Liver (tissue), 9 donors: ENCODE measurements around the gene FBXO21. TPM values are rescaled to one million over a fixed set of nuclear protein-coding genes. Genes with fewer than 3 reads are reported as not detected.

ENCODE experiments used
- DNase-seq: peaks from one replicate; pipeline ENCODE4 v3.0.0-alpha.2; 2017; ENCODE audit warnings: low spot score
- H3K27ac ChIP-seq, 2 donors: one replicate each; pipeline ENCODE4 v1.7.0; 2013; ENCODE audit warnings: inconsistent platforms in 2 of 2, low read length in 2 of 2, control low read depth in 1 of 2, low read depth in 1 of 2, mild to moderate bottlenecking in 1 of 2
- H3K27me3 ChIP-seq, 4 donors: one replicate each; pipeline versions ENCODE4 v1.6.1 to v1.7.0; 2013; ENCODE audit warnings: low read length in 3 of 4, inconsistent platforms in 1 of 4, mild to moderate bottlenecking in 1 of 4, moderate library complexity in 1 of 4; ENCODE audit not compliant: control insufficient read depth in 4 of 4, insufficient read depth in 4 of 4
- H3K36me3 ChIP-seq, 4 donors: one replicate each; pipeline versions ENCODE4 v1.6.1 to v1.7.0; 2013; ENCODE audit warnings: low read length in 3 of 4, mild to moderate bottlenecking in 3 of 4, low read depth in 1 of 4, moderate library complexity in 1 of 4; ENCODE audit not compliant: control insufficient read depth in 4 of 4, insufficient read depth in 3 of 4
- H3K4me1 ChIP-seq, 4 donors: one replicate each; pipeline versions ENCODE4 v1.6.1 to v1.7.0; 2013; ENCODE audit warnings: low read length in 3 of 4, mild to moderate bottlenecking in 3 of 4, moderate library complexity in 1 of 4; ENCODE audit not compliant: control insufficient read depth in 4 of 4, insufficient read depth in 4 of 4
- H3K4me3 ChIP-seq, 3 donors: one replicate each; pipeline versions ENCODE4 v1.6.1 to v1.7.0; 2013; ENCODE audit warnings: low read length in 3 of 3, control low read depth in 1 of 3, low read depth in 1 of 3, mild to moderate bottlenecking in 1 of 3
- H3K9ac ChIP-seq, 2 donors: one replicate each; pipeline ENCODE4 v1.7.0; 2013; ENCODE audit warnings: low read length in 2 of 2, mild to moderate bottlenecking in 2 of 2, moderate library complexity in 2 of 2, control low read depth in 1 of 2, low read depth in 1 of 2
- H3K9me3 ChIP-seq, 4 donors: one replicate each; pipeline versions ENCODE4 v1.6.1 to v1.7.0; 2013; ENCODE audit warnings: low read length in 3 of 4; ENCODE audit not compliant: control insufficient read depth in 4 of 4
- EGR1 ChIP-seq, 2 donors: IDR thresholded peaks; 2 replicates each; pipeline ENCODE4 v1.6.1; 2016 to 2018; ENCODE audit warnings: antibody characterized with exemption in 2 of 2, low read depth in 2 of 2
- FOXA1 ChIP-seq: IDR thresholded peaks from 2 replicates; pipeline ENCODE4 v1.6.1; 2016; ENCODE audit warnings: antibody characterized with exemption
- FOXA2 ChIP-seq: IDR thresholded peaks from 2 replicates; pipeline ENCODE4 v1.6.1; 2016; ENCODE audit warnings: antibody characterized with exemption
- GABPA ChIP-seq, 2 donors: IDR thresholded peaks in 1 of 2; conservative IDR thresholded peaks in 1 of 2; 2 replicates each; pipeline ENCODE4 v1.6.1; 2016; ENCODE audit warnings: antibody characterized with exemption in 2 of 2, mild to moderate bottlenecking in 1 of 2, moderate library complexity in 1 of 2
- HNF4G ChIP-seq: IDR thresholded peaks from 2 replicates; pipeline ENCODE4 v1.6.1; 2016; ENCODE audit warnings: antibody characterized with exemption
- JUND ChIP-seq, 2 donors: IDR thresholded peaks; 2 replicates each; pipeline ENCODE4 v1.6.1; 2016; ENCODE audit warnings: antibody characterized with exemption in 2 of 2
- NR2F2 ChIP-seq: IDR thresholded peaks from 2 replicates; pipeline ENCODE4 v1.6.1; 2016; ENCODE audit warnings: antibody characterized with exemption
- RAD21 ChIP-seq, 2 donors: IDR thresholded peaks; 2 replicates each; pipeline ENCODE4 v1.6.1; 2016; ENCODE audit warnings: antibody characterized with exemption in 2 of 2, mild to moderate bottlenecking in 2 of 2
- RXRA ChIP-seq, 2 donors: IDR thresholded peaks; 2 replicates each; pipeline ENCODE4 v1.6.1; 2017 to 2018; ENCODE audit warnings: antibody characterized with exemption in 2 of 2, mild to moderate bottlenecking in 1 of 2
- SP1 ChIP-seq: IDR thresholded peaks from 2 replicates; pipeline ENCODE4 v1.6.1; 2018; ENCODE audit warnings: antibody characterized with exemption, mild to moderate bottlenecking
- TAF1 ChIP-seq: conservative IDR thresholded peaks from 2 replicates; pipeline ENCODE4 v1.6.1; 2016; ENCODE audit warnings: antibody characterized with exemption, mild to moderate bottlenecking
- YY1 ChIP-seq: IDR thresholded peaks from 2 replicates; pipeline ENCODE4 v1.6.1; 2016; ENCODE audit warnings: antibody characterized with exemption, mild to moderate bottlenecking
- WGBS: extraction: QIAGEN DNeasy Blood & Tissue Kit; methylation state at CpG from one replicate; pipeline ENCODE4 v1.1.7; 2013; 5-methylcytosine and 5-hydroxymethylcytosine counted together
- polyA plus RNA-seq, 2 donors: library from polyadenylated mRNA; stranded (reverse) in 1 of 2; unstranded in 1 of 2; fragments of 200-250 nt in 1 of 2; fragments of >200 nt in 1 of 2; fragmentation: Nextera tagmentation in 1 of 2; extraction: Ambion mirVana in 1 of 2; gene quantifications; one replicate each; pipeline versions ENCODE4 v1.2.1 to v1.2.3, GENCODE V29; 2013 to 2015
- total RNA-seq, 2 donors: library from RNA; depleted of rRNA; stranded (reverse); fragments of >200 nt; gene quantifications; one replicate each; pipeline ENCODE4 v1.2.3, GENCODE V29; 2014
- TF ChIP-seq, protein P1 (sequence below): IDR thresholded peaks from 2 replicates; pipeline ENCODE4 v1.6.1; 2016; ENCODE audit warnings: antibody characterized with exemption, mild to moderate bottlenecking
- TF ChIP-seq, protein P2 (sequence below): fragments of 150-350 bp; IDR thresholded peaks from 2 replicates; pipeline ENCODE4 v1.5.1; 2017; ENCODE audit warnings: improper control_type of control experiment, low read depth, low read length; ENCODE audit not compliant: missing input control
- TF ChIP-seq, protein P3 (sequence below): IDR thresholded peaks from 2 replicates; pipeline ENCODE4 v1.6.1; 2016; ENCODE audit warnings: antibody characterized with exemption
- TF ChIP-seq, protein P4 (sequence below): IDR thresholded peaks from 2 replicates; pipeline ENCODE4 v1.6.1; 2016; ENCODE audit warnings: antibody characterized with exemption
- donor health status: healthy.
- donor health status: healthy.
- donor health status: healthy.
- donor health status: healthy.
- donor health status: healthy.

FBXO21 gene
- total and polyA plus RNA-seq, 4 donors = 12.9 to 54.4 (median 21.1) TPM

DNA sequence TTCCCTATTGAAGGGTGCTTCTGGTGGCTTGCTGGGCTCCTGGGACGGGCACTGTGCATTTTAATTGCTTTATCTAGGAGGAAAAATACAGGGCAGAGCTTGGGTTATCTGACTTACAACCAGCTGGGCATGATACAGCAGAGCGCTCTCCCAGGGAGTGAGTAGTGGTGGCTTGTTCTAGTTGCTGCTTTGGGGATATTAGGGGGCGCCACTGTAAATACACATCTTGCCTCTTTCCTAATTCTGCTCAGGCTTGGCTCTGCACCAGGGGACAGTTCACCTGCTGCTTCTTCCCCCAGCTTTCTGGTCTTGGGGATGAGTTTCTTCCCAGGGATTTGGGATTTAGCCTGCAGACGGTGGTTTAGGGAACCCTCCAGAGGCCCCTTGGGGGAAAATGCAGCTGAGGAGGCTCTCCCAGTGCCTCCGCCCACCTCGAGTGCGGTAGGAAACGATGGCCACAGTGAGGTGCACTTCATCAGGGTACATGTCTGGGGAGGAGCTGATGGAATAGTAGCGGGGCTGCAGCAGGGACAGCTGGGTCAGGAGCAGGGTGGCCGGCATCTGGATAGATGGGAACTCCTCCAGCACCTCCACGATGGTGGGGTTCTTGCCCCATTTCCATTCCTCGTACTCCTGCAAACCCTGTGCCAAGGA is 36.9 kb upstream of the FBXO21 start:
- peaks cover 0 to 3% (median 1%) of the 10 kb centered on the region in 4 donors for H3K27me3 ChIP-seq
- WGBS = 47% methylated on average over 12 of the region's 12 CpGs
- H3K27ac ChIP-seq = no peak overlapping the region
- no peak overlapping the region for H3K4me3 ChIP-seq
- H3K4me1 ChIP-seq = no peaks in the 10 kb centered on the region
- TF ChIP-seq TAF1 = no peak
- TF ChIP-seq JUND (IDR thresholded peaks at IDR 0.05) = no peak
- no peak for TF ChIP-seq RXRA (IDR thresholded peaks at IDR 0.05)
- DNase-seq = no peak
- no peak overlapping the region for H3K9ac ChIP-seq
- no peaks in the 10 kb centered on the region for H3K9me3 ChIP-seq
- H3K36me3 ChIP-seq = no peaks in the 10 kb centered on the region

DNA sequence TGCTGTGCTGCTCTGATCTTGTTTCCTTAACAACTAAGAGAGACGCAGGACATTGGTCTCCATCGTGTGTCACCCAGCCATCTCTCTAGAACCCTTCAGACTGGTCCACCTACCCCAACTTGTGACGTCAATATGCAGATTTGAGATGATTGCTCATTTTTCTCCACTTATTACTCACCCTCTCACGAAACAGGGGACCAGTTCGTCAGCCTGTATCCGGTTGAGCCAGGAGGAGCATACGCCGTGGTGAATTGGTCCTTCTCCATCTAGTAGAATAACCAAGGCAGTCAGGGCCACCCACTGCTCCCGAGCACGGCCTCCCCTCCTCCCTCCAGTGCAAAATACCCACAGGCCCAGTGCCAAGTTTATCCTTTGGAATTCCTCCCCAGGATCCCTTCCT is 36.2 kb upstream of the FBXO21 start:
- Histone ChIP-seq H3K27ac (no peak overlapping the region), H3K9me3 (no peaks in the 10 kb centered on the region), H3K4me1 (no peaks in the 10 kb centered on the region), H3K27me3 (peaks cover 0 to 3% (median 1%) of the 10 kb centered on the region in 4 donors), H3K4me3 (no peak overlapping the region), H3K36me3 (no peaks in the 10 kb centered on the region), H3K9ac (no peak overlapping the region)
- TF ChIP-seq YY1 (no peak), SP1 (no peak), RXRA (IDR thresholded peaks at IDR 0.05) (no peak), RAD21 (IDR thresholded peaks at IDR 0.05) (no peak), GABPA (IDR thresholded peaks at IDR 0.05 in 1 of 2, conservative IDR thresholded peaks at IDR 0.05 in 1 of 2) (no peak), NR2F2 (no peak), EGR1 (IDR thresholded peaks at IDR 0.05; ENCODE audit: low read depth in 2 of 2) (no peak), FOXA1 (no peak)
- TF ChIP-seq, protein P1, sequence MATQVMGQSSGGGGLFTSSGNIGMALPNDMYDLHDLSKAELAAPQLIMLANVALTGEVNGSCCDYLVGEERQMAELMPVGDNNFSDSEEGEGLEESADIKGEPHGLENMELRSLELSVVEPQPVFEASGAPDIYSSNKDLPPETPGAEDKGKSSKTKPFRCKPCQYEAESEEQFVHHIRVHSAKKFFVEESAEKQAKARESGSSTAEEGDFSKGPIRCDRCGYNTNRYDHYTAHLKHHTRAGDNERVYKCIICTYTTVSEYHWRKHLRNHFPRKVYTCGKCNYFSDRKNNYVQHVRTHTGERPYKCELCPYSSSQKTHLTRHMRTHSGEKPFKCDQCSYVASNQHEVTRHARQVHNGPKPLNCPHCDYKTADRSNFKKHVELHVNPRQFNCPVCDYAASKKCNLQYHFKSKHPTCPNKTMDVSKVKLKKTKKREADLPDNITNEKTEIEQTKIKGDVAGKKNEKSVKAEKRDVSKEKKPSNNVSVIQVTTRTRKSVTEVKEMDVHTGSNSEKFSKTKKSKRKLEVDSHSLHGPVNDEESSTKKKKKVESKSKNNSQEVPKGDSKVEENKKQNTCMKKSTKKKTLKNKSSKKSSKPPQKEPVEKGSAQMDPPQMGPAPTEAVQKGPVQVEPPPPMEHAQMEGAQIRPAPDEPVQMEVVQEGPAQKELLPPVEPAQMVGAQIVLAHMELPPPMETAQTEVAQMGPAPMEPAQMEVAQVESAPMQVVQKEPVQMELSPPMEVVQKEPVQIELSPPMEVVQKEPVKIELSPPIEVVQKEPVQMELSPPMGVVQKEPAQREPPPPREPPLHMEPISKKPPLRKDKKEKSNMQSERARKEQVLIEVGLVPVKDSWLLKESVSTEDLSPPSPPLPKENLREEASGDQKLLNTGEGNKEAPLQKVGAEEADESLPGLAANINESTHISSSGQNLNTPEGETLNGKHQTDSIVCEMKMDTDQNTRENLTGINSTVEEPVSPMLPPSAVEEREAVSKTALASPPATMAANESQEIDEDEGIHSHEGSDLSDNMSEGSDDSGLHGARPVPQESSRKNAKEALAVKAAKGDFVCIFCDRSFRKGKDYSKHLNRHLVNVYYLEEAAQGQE = no peak
- TF ChIP-seq, protein P2, sequence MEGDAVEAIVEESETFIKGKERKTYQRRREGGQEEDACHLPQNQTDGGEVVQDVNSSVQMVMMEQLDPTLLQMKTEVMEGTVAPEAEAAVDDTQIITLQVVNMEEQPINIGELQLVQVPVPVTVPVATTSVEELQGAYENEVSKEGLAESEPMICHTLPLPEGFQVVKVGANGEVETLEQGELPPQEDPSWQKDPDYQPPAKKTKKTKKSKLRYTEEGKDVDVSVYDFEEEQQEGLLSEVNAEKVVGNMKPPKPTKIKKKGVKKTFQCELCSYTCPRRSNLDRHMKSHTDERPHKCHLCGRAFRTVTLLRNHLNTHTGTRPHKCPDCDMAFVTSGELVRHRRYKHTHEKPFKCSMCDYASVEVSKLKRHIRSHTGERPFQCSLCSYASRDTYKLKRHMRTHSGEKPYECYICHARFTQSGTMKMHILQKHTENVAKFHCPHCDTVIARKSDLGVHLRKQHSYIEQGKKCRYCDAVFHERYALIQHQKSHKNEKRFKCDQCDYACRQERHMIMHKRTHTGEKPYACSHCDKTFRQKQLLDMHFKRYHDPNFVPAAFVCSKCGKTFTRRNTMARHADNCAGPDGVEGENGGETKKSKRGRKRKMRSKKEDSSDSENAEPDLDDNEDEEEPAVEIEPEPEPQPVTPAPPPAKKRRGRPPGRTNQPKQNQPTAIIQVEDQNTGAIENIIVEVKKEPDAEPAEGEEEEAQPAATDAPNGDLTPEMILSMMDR = no peak
- 79% methylated on average over 10 of the region's 10 CpGs for WGBS
- no peak for DNase-seq

DNA sequence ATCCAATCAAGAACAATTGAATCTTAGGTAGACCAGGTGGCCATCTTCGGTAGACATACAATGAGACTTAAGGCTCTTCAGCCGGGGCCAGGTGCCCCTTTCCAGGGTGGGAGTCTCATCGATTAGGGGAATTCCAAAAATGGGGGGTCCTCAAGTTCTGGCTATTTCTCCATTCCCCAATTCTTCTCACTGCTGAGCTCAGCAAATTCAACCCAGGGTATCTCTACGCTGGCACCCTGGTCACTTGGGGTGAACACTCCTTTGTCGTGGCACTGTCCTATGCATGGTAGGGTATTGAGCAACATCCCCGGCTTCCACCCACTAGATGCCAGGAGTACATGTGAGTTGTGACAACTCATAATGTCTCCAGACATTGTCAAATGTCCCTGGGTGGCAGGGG is 34.9 kb upstream of the FBXO21 start:
- Histone ChIP-seq H3K36me3 (no peaks in the 10 kb centered on the region), H3K4me1 (no peaks in the 10 kb centered on the region), H3K9me3 (no peaks in the 10 kb centered on the region), H3K9ac (no peak overlapping the region), H3K27me3 (peaks cover 0 to 4% (median 3%) of the 10 kb centered on the region in 4 donors), H3K4me3 (no peak overlapping the region), H3K27ac (no peak overlapping the region)
- WGBS = 90% methylated on average over 6 of the region's 6 CpGs
- DNase-seq = no peak
- no peak for TF ChIP-seq GABPA (IDR thresholded peaks at IDR 0.05 in 1 of 2, conservative IDR thresholded peaks at IDR 0.05 in 1 of 2)
- TF ChIP-seq, protein P3, sequence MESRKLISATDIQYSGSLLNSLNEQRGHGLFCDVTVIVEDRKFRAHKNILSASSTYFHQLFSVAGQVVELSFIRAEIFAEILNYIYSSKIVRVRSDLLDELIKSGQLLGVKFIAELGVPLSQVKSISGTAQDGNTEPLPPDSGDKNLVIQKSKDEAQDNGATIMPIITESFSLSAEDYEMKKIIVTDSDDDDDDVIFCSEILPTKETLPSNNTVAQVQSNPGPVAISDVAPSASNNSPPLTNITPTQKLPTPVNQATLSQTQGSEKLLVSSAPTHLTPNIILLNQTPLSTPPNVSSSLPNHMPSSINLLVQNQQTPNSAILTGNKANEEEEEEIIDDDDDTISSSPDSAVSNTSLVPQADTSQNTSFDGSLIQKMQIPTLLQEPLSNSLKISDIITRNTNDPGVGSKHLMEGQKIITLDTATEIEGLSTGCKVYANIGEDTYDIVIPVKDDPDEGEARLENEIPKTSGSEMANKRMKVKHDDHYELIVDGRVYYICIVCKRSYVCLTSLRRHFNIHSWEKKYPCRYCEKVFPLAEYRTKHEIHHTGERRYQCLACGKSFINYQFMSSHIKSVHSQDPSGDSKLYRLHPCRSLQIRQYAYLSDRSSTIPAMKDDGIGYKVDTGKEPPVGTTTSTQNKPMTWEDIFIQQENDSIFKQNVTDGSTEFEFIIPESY = no peak
- TF ChIP-seq, protein P1 = no peak
- TF ChIP-seq, protein P4, sequence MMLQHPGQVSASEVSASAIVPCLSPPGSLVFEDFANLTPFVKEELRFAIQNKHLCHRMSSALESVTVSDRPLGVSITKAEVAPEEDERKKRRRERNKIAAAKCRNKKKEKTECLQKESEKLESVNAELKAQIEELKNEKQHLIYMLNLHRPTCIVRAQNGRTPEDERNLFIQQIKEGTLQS = no peak
- no peak for TF ChIP-seq NR2F2
- no peak for TF ChIP-seq TAF1
- no peak for TF ChIP-seq HNF4G
- TF ChIP-seq YY1 = no peak
- no peak for TF ChIP-seq JUND (IDR thresholded peaks at IDR 0.05)
- no peak for TF ChIP-seq FOXA2
- TF ChIP-seq RAD21 (IDR thresholded peaks at IDR 0.05) = no peak
